Prostate gland (tissue), 2 donors: ENCODE measurements around the gene TMCO4.

Experiments
- CTCF ChIP-seq, 4 experiments: fragments of 200-600 bp in 2 of 4; fragments of 450-650 bp in 2 of 4; sonication (generic) in 2 of 4; IDR thresholded peaks; 1 replicate in 3 of 4; 2 replicates in 1 of 4; pipeline ENCODE4 v1.5.1; 2016 to 2019; ENCODE audit warnings: antibody characterized with exemption in 4 of 4, mild to moderate bottlenecking in 2 of 4, moderate library complexity in 2 of 4
- POLR2A ChIP-seq: fragments of 450-650 bp; IDR thresholded peaks from one replicate; pipeline ENCODE4 v1.6.1; 2016; ENCODE audit warnings: antibody characterized with exemption, mild to moderate bottlenecking

GRCh38 chr1:19710825-19711611, 88.7 kb downstream of the TMCO4 start:
- TF ChIP-seq CTCF (IDR thresholded peaks at IDR 0.05) (no peak), POLR2A (no peak)
